Fibroblast of lung (primary cell): ENCODE results near the gene CDK15. TPM values are rescaled to one million over a fixed set of nuclear protein-coding genes. Genes with fewer than 3 reads are reported as not detected.

Experiments used
- DNase-seq, 2 donors: peaks; one replicate each; pipeline versions ENCODE4 v3.0.0 to v3.0.0-alpha.2; 2010; ENCODE audit warnings: low read depth in 2 of 2
- H2AFZ ChIP-seq: 2 replicates; pipeline ENCODE4 v1.5.1; 2012; ENCODE audit warnings: low read length, control low read depth, inconsistent platforms
- H3K27ac ChIP-seq: 2 replicates; pipeline ENCODE4 v1.5.1; 2011; ENCODE audit warnings: low read length, control low read depth; ENCODE audit not compliant: insufficient read depth
- H3K27me3 ChIP-seq: 2 replicates; pipeline ENCODE4 v1.5.1; 2011; ENCODE audit warnings: mild to moderate bottlenecking, low read length; ENCODE audit not compliant: control insufficient read depth, insufficient read depth
- H3K36me3 ChIP-seq: 2 replicates; pipeline ENCODE4 v1.5.1; 2011; ENCODE audit warnings: low read length; ENCODE audit not compliant: control insufficient read depth, insufficient read depth
- H3K4me1 ChIP-seq: 2 replicates; pipeline ENCODE4 v1.5.1; 2011; ENCODE audit warnings: low read length; ENCODE audit not compliant: control insufficient read depth, insufficient read depth; ENCODE audit errors: extremely low read depth
- H3K4me2 ChIP-seq: 2 replicates; pipeline ENCODE4 v1.5.1; 2011; ENCODE audit warnings: low read length, control low read depth; ENCODE audit not compliant: insufficient read depth; ENCODE audit errors: extremely low read depth
- H3K4me3 ChIP-seq, 4 experiments: fragments of 200-600 bp in 1 of 4; sonication (generic) in 1 of 4; replicated peaks in 1 of 4; 2 replicates each; pipeline ENCODE4 v1.5.1; 2011 to 2016; ENCODE audit warnings: low read length in 4 of 4, low read depth in 3 of 4, mild to moderate bottlenecking in 3 of 4, control low read depth in 2 of 4, inconsistent platforms in 1 of 4, mixed read lengths in 1 of 4; ENCODE audit not compliant: insufficient read depth in 1 of 4; ENCODE audit errors: control extremely low read depth in 1 of 4
- H3K79me2 ChIP-seq: 2 replicates; pipeline ENCODE4 v1.5.1; 2012; ENCODE audit warnings: mild to moderate bottlenecking, low read length, inconsistent platforms; ENCODE audit not compliant: control insufficient read depth, insufficient read depth
- H3K9ac ChIP-seq: 2 replicates; pipeline ENCODE4 v1.5.1; 2011; ENCODE audit warnings: mild to moderate bottlenecking, low read length, control low read depth; ENCODE audit not compliant: insufficient read depth
- H3K9me3 ChIP-seq: 2 replicates; pipeline ENCODE4 v1.5.1; 2012; ENCODE audit warnings: low read depth, low read length; ENCODE audit not compliant: control insufficient read depth, insufficient read depth
- H4K20me1 ChIP-seq: 2 replicates; pipeline ENCODE4 v1.5.1; 2011; ENCODE audit warnings: low read length; ENCODE audit not compliant: control insufficient read depth, insufficient read depth; ENCODE audit errors: extremely low read depth
- CTCF ChIP-seq, 2 donors: IDR thresholded peaks in 1 of 2; conservative IDR thresholded peaks in 1 of 2; 1 replicate in 1 of 2; 2 replicates in 1 of 2; pipeline ENCODE4 v1.5.1; 2011 to 2012; ENCODE audit warnings: low read length in 2 of 2, control low read depth in 1 of 2, inconsistent platforms in 1 of 2, low read depth in 1 of 2, mild to moderate bottlenecking in 1 of 2
- EZH2 ChIP-seq: IDR thresholded peaks from 2 replicates; pipeline ENCODE4 v1.5.1; 2012; ENCODE audit warnings: low read length, control low read depth, mild to moderate bottlenecking; ENCODE audit errors: missing control alignments
- polyA plus RNA-seq, 2 donors: library from polyadenylated mRNA; depleted of rRNA in 1 of 2; stranded (reverse) in 1 of 2; unstranded in 1 of 2; fragments of >200 nt; gene quantifications; 2 replicates each; pipeline ENCODE4 v1.2.1, GENCODE V29; 2011 to 2012; ENCODE audit warnings: missing spikeins in 1 of 2
- total RNA-seq: library from RNA; depleted of rRNA; stranded (reverse); fragments of >200 nt; gene quantifications from 2 replicates; pipeline ENCODE4 v1.2.1, GENCODE V29; 2014

CDK15 gene
- total and polyA plus RNA-seq, 2 donors (not counting 1 experiment from before 2014, with no cell fraction given) = 2.3 to 5.1 TPM

DNA sequence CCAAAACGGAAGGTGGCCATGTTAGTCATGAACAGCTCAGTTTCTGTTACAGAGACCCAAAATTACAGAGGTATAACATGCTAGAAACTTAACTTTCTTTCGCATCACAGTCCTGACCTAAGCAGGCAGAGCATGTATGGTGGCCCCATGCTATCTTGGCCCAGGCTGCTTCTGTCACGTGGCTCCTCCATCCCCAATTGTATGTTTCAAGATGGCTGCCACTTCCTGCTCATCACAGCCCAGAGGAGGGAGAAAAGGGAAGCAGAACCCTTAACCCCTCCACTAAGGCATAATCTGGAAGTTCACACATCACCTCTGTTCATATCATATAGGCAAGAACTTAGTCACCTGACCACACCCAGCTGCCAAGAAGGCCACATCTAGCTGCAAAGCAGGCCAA lies 28.7 kb downstream of the CDK15 start:
- Histone ChIP-seq H3K9ac (no peak overlapping the region), H3K27ac (no peak overlapping the region), H3K27me3 (no peaks in the 10 kb centered on the region), H3K4me1 (no peaks in the 10 kb centered on the region), H4K20me1 (no peaks in the 10 kb centered on the region), H3K36me3 (no peaks in the 10 kb centered on the region), H3K79me2 (no peaks in the 10 kb centered on the region), H2AFZ (no peak overlapping the region), H3K4me3 (no peak overlapping the region), H3K4me2 (no peak overlapping the region), H3K9me3 (no peaks in the 10 kb centered on the region)
- TF ChIP-seq EZH2 (no peak), CTCF (conservative IDR thresholded peaks at IDR 0.05 in 1 of 2, IDR thresholded peaks at IDR 0.05 in 1 of 2; ENCODE audit: low read depth in 1 of 2, low read length in 2 of 2) (no peak)
- no peak for DNase-seq

DNA sequence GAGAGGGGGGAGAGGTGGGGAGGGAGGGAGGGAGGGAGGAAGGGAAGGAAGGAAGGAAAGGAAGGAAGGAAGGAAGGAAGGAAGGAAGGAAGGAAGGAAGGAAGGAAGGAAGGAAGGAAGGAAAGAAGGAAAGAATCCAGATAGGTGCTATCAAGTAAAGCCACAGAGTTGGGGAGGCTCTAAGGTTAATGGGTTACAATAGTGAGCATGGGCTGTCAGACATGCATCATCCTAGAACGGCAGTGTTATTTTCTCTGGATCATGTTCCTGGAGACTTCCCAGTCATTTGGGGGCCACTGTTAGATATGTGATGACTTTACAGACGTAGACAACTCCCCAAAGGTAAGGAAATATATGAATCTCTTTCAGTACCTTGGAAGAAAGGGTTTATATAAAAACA lies 31.1 kb downstream of the CDK15 start:
- no peak overlapping the region for H3K4me2 ChIP-seq
- H3K9me3 ChIP-seq = no peaks in the 10 kb centered on the region
- DNase-seq = no peak
- no peak overlapping the region for H2AFZ ChIP-seq
- TF ChIP-seq CTCF (conservative IDR thresholded peaks at IDR 0.05 in 1 of 2, IDR thresholded peaks at IDR 0.05 in 1 of 2; ENCODE audit: low read depth in 1 of 2, low read length in 2 of 2) = no peak
- no peak for TF ChIP-seq EZH2
- no peaks in the 10 kb centered on the region for H3K27me3 ChIP-seq
- no peak overlapping the region for H3K9ac ChIP-seq
- no peaks in the 10 kb centered on the region for H3K79me2 ChIP-seq
- H3K4me1 ChIP-seq = no peaks in the 10 kb centered on the region
- H3K4me3 ChIP-seq = no peak overlapping the region
- no peaks in the 10 kb centered on the region for H4K20me1 ChIP-seq
- no peak overlapping the region for H3K27ac ChIP-seq
- H3K36me3 ChIP-seq = no peaks in the 10 kb centered on the region

GRCh38 chr2:201837824-201838431 lies 31.6 kb downstream of the CDK15 start:
- no peak overlapping the region for H2AFZ ChIP-seq
- TF ChIP-seq EZH2 (no peak), CTCF (conservative IDR thresholded peaks at IDR 0.05 in 1 of 2, IDR thresholded peaks at IDR 0.05 in 1 of 2; ENCODE audit: low read depth in 1 of 2, low read length in 2 of 2) (no peak)
- H3K36me3 ChIP-seq = no peaks in the 10 kb centered on the region
- H4K20me1 ChIP-seq = no peaks in the 10 kb centered on the region
- H3K79me2 ChIP-seq = no peaks in the 10 kb centered on the region
- DNase-seq = no peak
- no peaks in the 10 kb centered on the region for H3K4me1 ChIP-seq
- no peaks in the 10 kb centered on the region for H3K9me3 ChIP-seq
- no peak overlapping the region for H3K4me2 ChIP-seq
- no peak overlapping the region for H3K9ac ChIP-seq
- no peak overlapping the region for H3K4me3 ChIP-seq
- no peaks in the 10 kb centered on the region for H3K27me3 ChIP-seq
- no peak overlapping the region for H3K27ac ChIP-seq
